Small intestine (tissue), 7 donors: Measurements from ENCODE around the gene CLIC3. TPM values are rescaled to one million over a fixed set of nuclear protein-coding genes. Genes with fewer than 3 reads are reported as not detected.

ENCODE experiments used
- DNase-seq, 2 donors: peaks; one replicate each; pipeline versions ENCODE4 v3.0.0 to v3.0.0-alpha.2; 2013
- FAIRE-seq: peaks from 2 replicates; lab custom pipeline; 2012; peaks lifted over from hg19 to GRCh38; lab: Jason Lieb, UNC
- H3K27ac ChIP-seq, 3 donors: one replicate each; pipeline ENCODE4 v1.5.1; 2013; ENCODE audit warnings: low read length in 2 of 3, mild to moderate bottlenecking in 2 of 3, control low read depth in 1 of 3, inconsistent platforms in 1 of 3, low read depth in 1 of 3, moderate library complexity in 1 of 3
- H3K27me3 ChIP-seq, 3 donors: one replicate each; pipeline ENCODE4 v1.6.1; 2013; ENCODE audit warnings: low read length in 3 of 3, inconsistent platforms in 1 of 3; ENCODE audit not compliant: control insufficient read depth in 3 of 3, insufficient read depth in 3 of 3
- H3K36me3 ChIP-seq, 3 donors: one replicate each; pipeline ENCODE4 v1.6.1; 2013; ENCODE audit warnings: low read length in 3 of 3, inconsistent platforms in 1 of 3, low read depth in 1 of 3, mild to moderate bottlenecking in 1 of 3, moderate library complexity in 1 of 3; ENCODE audit not compliant: control insufficient read depth in 3 of 3, insufficient read depth in 2 of 3
- H3K4me1 ChIP-seq, 3 donors: one replicate each; pipeline ENCODE4 v1.6.1; 2013; ENCODE audit warnings: low read length in 2 of 3, inconsistent platforms in 1 of 3, low read depth in 1 of 3, mild to moderate bottlenecking in 1 of 3, moderate library complexity in 1 of 3; ENCODE audit not compliant: control insufficient read depth in 3 of 3, insufficient read depth in 2 of 3
- H3K4me3 ChIP-seq, 3 donors: one replicate each; pipeline ENCODE4 v1.5.1; 2013; ENCODE audit warnings: low read length in 3 of 3, control low read depth in 1 of 3, inconsistent platforms in 1 of 3, low read depth in 1 of 3, mild to moderate bottlenecking in 1 of 3, moderate library complexity in 1 of 3
- H3K9me3 ChIP-seq, 2 donors: one replicate each; pipeline ENCODE4 v1.6.1; 2013; ENCODE audit warnings: low read depth in 1 of 2, low read length in 1 of 2; ENCODE audit not compliant: control insufficient read depth in 2 of 2, insufficient read depth in 1 of 2
- WGBS, 3 donors: extraction: QIAGEN DNeasy Blood & Tissue Kit; methylation state at CpG; one replicate each; pipeline ENCODE4 v1.1.7; 2013; 5-methylcytosine and 5-hydroxymethylcytosine counted together
- polyA plus RNA-seq, 4 donors: library from polyadenylated mRNA; stranded (reverse) in 3 of 4; unstranded in 1 of 4; fragments of 200-250 nt in 3 of 4; fragments of 120-200 nt in 1 of 4; gene quantifications; one replicate each; pipeline versions ENCODE4 v1.2.1 to v1.2.3, GENCODE V29; 2013
- donor health status: healthy with polysubstance abuse.
- donor health status: control.
- donor health status: control.
- donor health status: Bipolar disorder and iron deficiency.
- donor health status: healthy.

The CLIC3 gene
- polyA plus RNA-seq, 4 donors, result 0.81 to 6.2 (median 1.4) TPM; not detected in 1

DNA sequence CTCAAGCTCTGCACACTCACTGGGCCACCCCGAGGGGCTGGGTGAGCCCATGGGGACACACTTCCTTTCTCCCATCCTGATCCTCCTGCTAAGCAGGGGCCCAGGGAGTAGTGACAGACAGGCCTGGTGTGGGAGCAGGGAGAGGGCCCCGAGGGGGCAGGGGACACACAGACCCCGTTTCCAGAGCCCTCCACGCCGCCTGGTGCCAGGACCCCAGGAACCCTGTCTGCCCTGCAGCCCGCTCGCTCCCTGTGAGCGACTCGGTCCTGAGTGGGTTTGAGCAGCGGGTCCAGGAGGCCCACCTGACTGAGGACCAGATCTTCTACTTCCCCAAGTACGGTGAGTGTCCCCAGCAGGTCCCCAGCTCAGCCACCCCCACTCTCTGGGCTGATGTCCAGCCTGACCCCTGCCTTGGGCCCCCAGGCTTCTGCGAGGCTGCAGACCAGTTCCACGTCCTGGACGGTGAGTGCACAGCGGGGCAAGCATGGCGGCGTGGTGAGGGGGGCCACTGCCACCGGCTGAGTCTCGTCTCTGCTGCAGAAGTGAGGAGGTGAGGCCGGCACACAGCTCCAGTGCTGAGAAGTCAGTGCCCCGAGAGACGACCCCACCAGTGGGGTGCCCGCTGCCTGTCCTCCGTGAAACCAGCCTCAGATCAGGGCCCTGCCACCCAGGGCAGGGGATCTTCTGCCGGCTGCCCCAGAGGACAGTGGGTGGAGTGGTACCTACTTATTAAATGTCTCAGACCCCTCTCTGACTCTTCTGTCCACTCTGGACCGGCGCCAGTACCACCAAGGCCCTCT, 49.9 kb downstream of the CLIC3 start:
- Histone ChIP-seq H3K9me3 (no peaks in the 10 kb centered on the region), H3K4me3 (peak overlapping the region in 2 of 3 donors; percentile 34 to 40), H3K36me3 (peaks cover 7 to 39% (median 10%) of the 10 kb centered on the region in 3 donors), H3K27ac (peak overlapping the region in 1 of 3 donors; percentile 71), H3K27me3 (no peaks in the 10 kb centered on the region), H3K4me1 (peaks cover 0 to 61% (median 6%) of the 10 kb centered on the region in 3 donors)
- WGBS, 3 donors, result 77 to 83% (median 79%) methylated on average over 20 to 27 of the region's 27 CpGs
- no peak for DNase-seq
- FAIRE-seq, result no peak

DNA sequence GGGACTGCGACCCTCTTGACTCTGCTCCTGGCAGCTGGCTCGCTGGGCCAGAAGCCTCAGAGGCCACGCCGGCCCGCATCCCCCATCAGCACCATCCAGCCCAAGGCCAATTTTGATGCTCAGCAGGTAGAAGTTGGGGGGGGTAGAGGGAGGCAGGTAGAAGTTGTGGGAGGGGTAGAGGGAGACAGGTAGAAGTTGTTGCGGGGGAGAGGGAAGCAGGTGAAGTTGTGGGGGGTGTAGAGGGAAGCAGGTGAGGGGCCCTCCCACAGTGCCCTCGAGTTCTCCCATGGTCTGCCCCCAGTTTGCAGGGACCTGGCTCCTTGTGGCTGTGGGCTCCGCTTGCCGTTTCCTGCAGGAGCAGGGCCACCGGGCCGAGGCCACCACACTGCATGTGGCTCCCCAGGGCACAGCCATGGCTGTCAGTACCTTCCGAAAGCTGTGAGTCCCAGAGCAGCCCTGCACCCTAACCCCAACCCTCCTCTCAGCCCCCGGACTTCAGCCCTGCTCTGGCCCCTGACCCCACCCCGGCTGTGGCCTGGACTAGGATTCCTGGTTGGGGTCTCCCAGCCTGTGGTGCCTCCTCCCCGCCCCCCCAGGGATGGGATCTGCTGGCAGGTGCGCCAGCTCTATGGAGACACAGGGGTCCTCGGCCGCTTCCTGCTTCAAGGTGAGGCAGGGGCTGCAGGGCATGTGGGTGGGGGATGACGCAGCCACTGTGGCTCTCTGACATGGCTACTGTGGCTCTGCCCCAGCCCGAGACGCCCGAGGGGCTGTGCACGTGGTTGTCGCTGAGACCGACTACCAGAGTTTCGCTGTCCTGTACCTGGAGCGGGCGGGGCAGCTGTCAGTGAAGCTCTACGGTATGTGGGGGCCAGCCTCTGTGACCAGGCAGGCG, 50.8 kb downstream of the CLIC3 start:
- 79 to 86% (median 81%) methylated on average over 26 to 30 of the region's 30 CpGs for WGBS, 3 donors
- peak in 1 of 2 donors; percentile 43 for DNase-seq
- peak overlapping the region in 2 of 3 donors; percentile 34 to 40 for H3K4me3 ChIP-seq
- no peaks in the 10 kb centered on the region for H3K27me3 ChIP-seq
- peaks cover 0 to 53% (median 6%) of the 10 kb centered on the region in 3 donors for H3K4me1 ChIP-seq
- peaks cover 13 to 42% (median 17%) of the 10 kb centered on the region in 3 donors for H3K36me3 ChIP-seq
- H3K27ac ChIP-seq, result peak overlapping the region in 2 of 3 donors; percentile 18 to 71
- FAIRE-seq, result no peak
- H3K9me3 ChIP-seq, result no peaks in the 10 kb centered on the region

Other genes with a start within 250 kb of the CLIC3 start
- 10 to 100 TPM in 1 of 4 donors, 1 to 10 TPM in 2, not detected in 1; 1.4 to 21.5 (median 2.2) TPM for gene LCN6, start 248.0 kb downstream of the CLIC3 start, polyA plus RNA-seq
- gene LCN8, start 238.3 kb downstream of the CLIC3 start, polyA plus RNA-seq, result under 1 TPM in 1 of 4 donors, not detected in 3; 0.16 TPM
- 10 to 100 TPM in 2 of 4 donors, 1 to 10 TPM in 1, under 1 TPM in 1; 0.46 to 38.5 (median 8.8) TPM for gene LCN15, start 232.1 kb downstream of the CLIC3 start, polyA plus RNA-seq
- gene TMEM141, start 205.2 kb downstream of the CLIC3 start, polyA plus RNA-seq, result 100 to 1,000 TPM; 148 to 518 (median 194) TPM
- 10 to 100 TPM in 1 of 4 donors, 1 to 10 TPM in 2, under 1 TPM in 1; 0.40 to 37.9 (median 2.1) TPM for gene CCDC183, start 200.2 kb downstream of the CLIC3 start, polyA plus RNA-seq
- gene RABL6, start 188.6 kb downstream of the CLIC3 start, polyA plus RNA-seq, result 100 to 1,000 TPM in 1 of 4 donors, 10 to 100 TPM in 3; 75.5 to 114 (median 82.3) TPM
- gene AJM1, start 154.1 kb downstream of the CLIC3 start, polyA plus RNA-seq, result 10 to 100 TPM in 1 of 4 donors, 1 to 10 TPM in 3; 1.1 to 11.6 (median 2.6) TPM
- gene PHPT1, start 147.2 kb downstream of the CLIC3 start, polyA plus RNA-seq, result 100 to 1,000 TPM; 111 to 337 (median 169) TPM
- 1,000 to 10,000 TPM in 1 of 4 donors, 1 to 10 TPM in 3; 4.6 to 1,156 (median 8.9) TPM for gene MAMDC4, start 144.2 kb downstream of the CLIC3 start, polyA plus RNA-seq
- 1,000 to 10,000 TPM in 2 of 4 donors, 100 to 1,000 TPM in 2; 556 to 1,582 (median 1,008) TPM for gene EDF1, start 130.3 kb downstream of the CLIC3 start, polyA plus RNA-seq
- 10 to 100 TPM; 11.2 to 20.9 (median 13.8) TPM for gene TRAF2, start 110.1 kb downstream of the CLIC3 start, polyA plus RNA-seq
- gene FBXW5, start 51.8 kb downstream of the CLIC3 start, polyA plus RNA-seq, result 100 to 1,000 TPM in 3 of 4 donors, 10 to 100 TPM in 1; 96.1 to 262 (median 181) TPM
- 100 to 1,000 TPM in 1 of 4 donors, 10 to 100 TPM in 3; 13.6 to 106 (median 61.3) TPM for gene C8G, start 51.3 kb downstream of the CLIC3 start, polyA plus RNA-seq
- gene LCN12, start 44.3 kb downstream of the CLIC3 start, polyA plus RNA-seq, result 10 to 100 TPM in 1 of 4 donors, 1 to 10 TPM in 2, not detected in 1; 2.2 to 88.7 (median 3.4) TPM
- 10 to 100 TPM in 2 of 4 donors, 1 to 10 TPM in 1, under 1 TPM in 1; 0.86 to 38.0 (median 19.4) TPM for gene PTGDS, start 19.1 kb downstream of the CLIC3 start, polyA plus RNA-seq
- under 1 TPM in 2 of 4 donors, not detected in 2; 0.07 to 0.16 TPM for gene LCNL1, start 13.6 kb downstream of the CLIC3 start, polyA plus RNA-seq
- 10 to 100 TPM; 33.7 to 85.9 (median 75.5) TPM for gene PAXX, start 4.1 kb downstream of the CLIC3 start, polyA plus RNA-seq
- 10 to 100 TPM in 2 of 4 donors, 1 to 10 TPM in 2; 3.4 to 29.0 (median 8.8) TPM for gene ABCA2, start 31.7 kb upstream of the CLIC3 start, polyA plus RNA-seq
- gene FUT7, start 35.5 kb upstream of the CLIC3 start, polyA plus RNA-seq, result under 1 TPM in 2 of 4 donors, not detected in 2; 0.09 to 0.90 TPM
- 10 to 100 TPM; 18.3 to 84.6 (median 33.7) TPM for gene NPDC1, start 49.6 kb upstream of the CLIC3 start, polyA plus RNA-seq
- 10 to 100 TPM in 2 of 4 donors, 1 to 10 TPM in 2; 5.5 to 16.5 (median 8.3) TPM for gene ENTPD2, start 57.5 kb upstream of the CLIC3 start, polyA plus RNA-seq
- 10 to 100 TPM in 2 of 4 donors, 1 to 10 TPM in 1, under 1 TPM in 1; 0.81 to 22.2 (median 7.0) TPM for gene SAPCD2, start 74.0 kb upstream of the CLIC3 start, polyA plus RNA-seq
- 10 to 100 TPM in 1 of 4 donors, 1 to 10 TPM in 2, under 1 TPM in 1; 0.89 to 25.8 (median 5.3) TPM for gene UAP1L1, start 80.9 kb upstream of the CLIC3 start, polyA plus RNA-seq
- gene MAN1B1, start 90.4 kb upstream of the CLIC3 start, polyA plus RNA-seq, result 10 to 100 TPM; 40.3 to 69.4 (median 42.5) TPM
- gene DPP7, start 118.2 kb upstream of the CLIC3 start, polyA plus RNA-seq, result 100 to 1,000 TPM in 3 of 4 donors, 10 to 100 TPM in 1; 66.2 to 179 (median 121) TPM
- gene GRIN1, start 142.6 kb upstream of the CLIC3 start, polyA plus RNA-seq, result under 1 TPM in 2 of 4 donors, not detected in 2; 0.79 to 0.92 TPM
- 10 to 100 TPM in 1 of 4 donors, 1 to 10 TPM in 2, under 1 TPM in 1; 0.67 to 13.0 (median 1.4) TPM for gene LRRC26, start 173.5 kb upstream of the CLIC3 start, polyA plus RNA-seq
- not detected for gene TMEM210, start 175.5 kb upstream of the CLIC3 start, polyA plus RNA-seq
- gene ANAPC2, start 192.0 kb upstream of the CLIC3 start, polyA plus RNA-seq, result 10 to 100 TPM; 20.0 to 44.2 (median 37.0) TPM
- 100 to 1,000 TPM in 2 of 4 donors, 10 to 100 TPM in 2; 68.9 to 146 (median 103) TPM for gene SSNA1, start 192.1 kb upstream of the CLIC3 start, polyA plus RNA-seq
- gene TPRN, start 204.2 kb upstream of the CLIC3 start, polyA plus RNA-seq, result 10 to 100 TPM; 34.1 to 98.4 (median 65.9) TPM
- 10 to 100 TPM; 33.0 to 38.2 (median 35.0) TPM for gene TMEM203, start 209.1 kb upstream of the CLIC3 start, polyA plus RNA-seq
- 10 to 100 TPM in 2 of 4 donors, 1 to 10 TPM in 2; 9.2 to 15.3 (median 12.1) TPM for gene NDOR1, start 209.1 kb upstream of the CLIC3 start, polyA plus RNA-seq
- gene RNF208, start 225.7 kb upstream of the CLIC3 start, polyA plus RNA-seq, result 10 to 100 TPM in 1 of 4 donors, 1 to 10 TPM in 3; 2.7 to 10.8 (median 8.3) TPM
- gene CYSRT1, start 228.6 kb upstream of the CLIC3 start, polyA plus RNA-seq, result 10 to 100 TPM in 1 of 4 donors, 1 to 10 TPM in 1, under 1 TPM in 2; 0.57 to 70.0 (median 1.5) TPM
- 10 to 100 TPM in 1 of 4 donors, under 1 TPM in 1, not detected in 2; 0.03 to 83.7 TPM for gene RNF224, start 230.9 kb upstream of the CLIC3 start, polyA plus RNA-seq
- gene SLC34A3, start 234.3 kb upstream of the CLIC3 start, polyA plus RNA-seq, result 10 to 100 TPM in 1 of 4 donors, under 1 TPM in 3; 0.21 to 30.3 (median 0.85) TPM
- 100 to 1,000 TPM; 365 to 445 (median 372) TPM for gene TUBB4B, start 244.7 kb upstream of the CLIC3 start, polyA plus RNA-seq